Natural killer cell treated with Interleukin-12 subunit alpha and Interleukin-12 subunit beta and Interleukin-15 and Interleukin-18, amount 100 ng/mL, for 72 hours (primary cell): ENCODE data around the gene POLN. TPM values are rescaled to one million over a fixed set of nuclear protein-coding genes. Genes with fewer than 3 reads are reported as not detected.

Source experiments
- ATAC-seq, 2 donors: fragments of 150-1000 bp; cut with Tn5 transposase in 1 of 2; sonication (Bioruptor Pico), chemical (Tn5 transposase) in 1 of 2; 2 replicates each; pipeline ENCODE4 v1.10.0; 2021
- DNase-seq: peaks from one replicate; pipeline ENCODE4 v3.0.0; 2022; ENCODE audit warnings: low spot score
- H3K27ac Mint-ChIP-seq, 2 donors: 1 replicate in 1 of 2; 2 replicates in 1 of 2; pipeline ENCODE4 v1.8.0; 2022; ENCODE audit warnings: mixed read lengths in 2 of 2, mild to moderate bottlenecking in 1 of 2, moderate library complexity in 1 of 2
- H3K27me3 Mint-ChIP-seq, 2 donors: 1 replicate in 1 of 2; 2 replicates in 1 of 2; pipeline ENCODE4 v1.8.0; 2022; ENCODE audit warnings: mixed read lengths in 2 of 2
- H3K36me3 Mint-ChIP-seq: one replicate; pipeline ENCODE4 v1.8.0; 2022; ENCODE audit warnings: mixed read lengths
- H3K4me1 Mint-ChIP-seq, 2 donors: 1 replicate in 1 of 2; 2 replicates in 1 of 2; pipeline ENCODE4 v1.8.0; 2022; ENCODE audit warnings: low read depth in 2 of 2, mixed read lengths in 2 of 2, mild to moderate bottlenecking in 1 of 2
- H3K4me3 Mint-ChIP-seq: one replicate; pipeline ENCODE4 v1.8.0; 2022; ENCODE audit warnings: mixed read lengths
- H3K9me3 Mint-ChIP-seq: 2 replicates; pipeline ENCODE4 v1.8.0; 2022; ENCODE audit warnings: mixed read lengths
- total RNA-seq, 2 donors: library from RNA; stranded (reverse); gene quantifications; one replicate each; pipeline ENCODE4 v1.2.3, GENCODE V29; 2022

The POLN gene
- total RNA-seq, 2 donors from 2014 or later: 3.8 to 6.1 TPM

DNA sequence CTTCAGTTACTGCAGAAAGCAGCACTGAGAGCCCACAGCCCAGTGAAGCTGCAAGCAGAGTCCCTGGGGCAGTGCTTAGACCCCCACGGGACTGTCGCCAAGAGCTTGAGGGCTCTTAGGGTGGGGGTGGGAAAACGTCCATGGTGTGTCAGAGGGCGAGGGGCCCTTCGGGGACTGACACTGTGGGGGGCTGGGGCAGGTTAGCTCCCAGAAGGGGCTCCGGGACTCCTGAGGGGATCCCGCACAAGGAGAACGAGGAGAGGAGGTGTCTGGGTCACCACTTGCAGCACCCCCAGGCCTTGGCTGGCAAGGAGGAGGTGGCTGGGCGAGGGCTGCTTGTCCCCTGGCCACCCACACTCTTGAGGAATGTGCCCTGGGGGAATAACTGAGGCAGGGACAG lies 162.0 kb downstream of the POLN start:
- DNase-seq: no peak
- no peak overlapping the region for H3K27ac Mint-ChIP-seq

DNA sequence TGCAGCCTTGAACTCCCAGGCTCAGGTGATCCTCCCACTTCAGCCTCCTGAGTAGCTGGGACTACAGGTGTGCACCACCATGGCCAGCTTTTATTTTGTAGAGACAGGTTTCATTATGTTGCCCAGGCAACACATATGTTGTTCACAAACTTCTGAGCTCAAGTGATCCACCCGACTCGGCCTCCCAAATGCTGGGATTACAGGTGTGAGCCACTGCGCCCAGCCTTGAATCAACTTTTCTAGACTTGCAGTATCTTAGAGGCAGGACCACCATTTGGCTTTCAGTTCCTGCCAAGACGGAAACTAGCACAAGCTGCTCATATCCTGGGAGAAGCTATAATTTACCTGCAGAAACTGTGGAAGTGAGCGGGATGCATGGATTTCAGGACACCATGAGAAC lies 162.9 kb downstream of the POLN start:
- no peaks in the 10 kb centered on the region for H3K27me3 Mint-ChIP-seq
- no peaks in the 10 kb centered on the region for H3K9me3 Mint-ChIP-seq
- no peak overlapping the region for H3K27ac Mint-ChIP-seq
- DNase-seq: no peak
- no peaks in the 10 kb centered on the region for H3K4me1 Mint-ChIP-seq
- no peaks in the 10 kb centered on the region for H3K36me3 Mint-ChIP-seq
- ATAC-seq: no peak
- H3K4me3 Mint-ChIP-seq: no peak overlapping the region

More for the DNA sequence above, 162.0 kb downstream of the POLN start:
- H3K4me1 Mint-ChIP-seq: no peaks in the 10 kb centered on the region
- ATAC-seq: no peak
- no peak overlapping the region for H3K4me3 Mint-ChIP-seq
- no peaks in the 10 kb centered on the region for H3K9me3 Mint-ChIP-seq
- H3K36me3 Mint-ChIP-seq: no peaks in the 10 kb centered on the region
- peaks cover 3% of the 10 kb centered on the region in 2 donors for H3K27me3 Mint-ChIP-seq

DNA sequence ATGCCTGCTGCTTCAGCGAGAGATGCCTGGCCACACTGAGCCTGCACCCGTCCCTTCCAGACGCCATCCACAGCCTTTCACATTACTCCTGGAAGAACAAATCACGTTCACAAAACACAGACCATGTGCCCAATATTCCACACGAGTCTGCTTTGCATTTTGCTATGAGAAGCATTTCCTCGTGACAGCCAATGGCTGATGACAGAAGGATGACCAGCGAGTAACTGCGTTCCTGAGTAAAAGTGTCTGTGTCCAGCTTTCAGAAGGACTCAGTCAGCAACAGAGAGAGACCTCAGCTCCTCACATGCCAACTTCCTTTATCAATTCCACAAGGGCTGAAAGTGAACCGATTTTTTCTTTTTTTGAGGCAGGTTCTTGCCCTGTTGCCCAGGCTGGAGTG lies 163.3 kb downstream of the POLN start:
- Mint-ChIP-seq H3K27me3 (no peaks in the 10 kb centered on the region), H3K9me3 (no peaks in the 10 kb centered on the region), H3K4me1 (no peaks in the 10 kb centered on the region), H3K27ac (no peak overlapping the region), H3K4me3 (no peak overlapping the region), H3K36me3 (no peaks in the 10 kb centered on the region)
- ATAC-seq: no peak
- DNase-seq: no peak

DNA sequence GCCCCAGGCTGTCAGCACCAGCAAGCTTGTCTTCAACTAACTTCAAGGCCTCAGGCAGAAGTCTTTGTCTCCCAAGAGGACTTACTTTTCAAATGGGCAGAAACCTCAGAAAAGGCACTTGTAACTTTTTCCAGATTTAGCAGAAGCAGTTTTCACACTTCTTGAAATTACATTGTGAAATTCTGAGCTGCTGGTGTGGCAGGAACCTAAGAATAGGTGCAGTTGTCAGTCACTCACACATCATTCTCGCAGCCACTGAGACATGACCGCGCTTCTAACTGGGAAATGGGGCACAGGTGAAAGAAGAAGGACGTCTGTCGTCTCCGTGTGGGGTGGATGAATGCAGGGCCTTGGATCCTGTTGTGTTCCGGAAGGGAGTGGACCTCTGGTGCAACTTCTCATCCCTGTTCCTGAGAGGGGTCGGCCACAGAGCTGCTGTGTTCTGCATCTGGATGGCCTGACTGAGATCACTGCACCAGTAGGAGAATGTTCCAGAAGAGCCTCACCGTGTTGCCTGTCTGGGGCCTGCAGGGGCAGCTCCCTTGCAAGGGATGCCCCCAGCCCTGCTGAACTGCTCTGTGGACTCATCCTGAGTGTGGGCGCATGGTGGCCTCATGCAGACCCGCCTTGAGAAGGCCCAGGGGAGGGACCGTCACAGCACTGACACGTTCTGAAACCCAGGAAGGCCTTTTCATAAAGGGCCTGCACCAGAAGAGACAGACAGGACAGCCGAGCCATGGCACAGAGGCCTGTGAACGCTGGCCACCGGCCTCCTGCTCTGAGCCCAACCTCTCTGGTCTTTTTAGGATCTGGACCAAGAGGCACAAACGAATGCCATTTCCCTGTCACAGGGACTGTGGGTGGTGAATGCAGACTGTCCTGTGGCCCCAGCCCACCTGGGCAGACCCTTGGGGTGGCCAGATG lies 164.1 kb downstream of the POLN start:
- DNase-seq (no peak), ATAC-seq (peak in 1 of 2 donors; percentile 6)
- H3K4me1 Mint-ChIP-seq: no peaks in the 10 kb centered on the region

DNA sequence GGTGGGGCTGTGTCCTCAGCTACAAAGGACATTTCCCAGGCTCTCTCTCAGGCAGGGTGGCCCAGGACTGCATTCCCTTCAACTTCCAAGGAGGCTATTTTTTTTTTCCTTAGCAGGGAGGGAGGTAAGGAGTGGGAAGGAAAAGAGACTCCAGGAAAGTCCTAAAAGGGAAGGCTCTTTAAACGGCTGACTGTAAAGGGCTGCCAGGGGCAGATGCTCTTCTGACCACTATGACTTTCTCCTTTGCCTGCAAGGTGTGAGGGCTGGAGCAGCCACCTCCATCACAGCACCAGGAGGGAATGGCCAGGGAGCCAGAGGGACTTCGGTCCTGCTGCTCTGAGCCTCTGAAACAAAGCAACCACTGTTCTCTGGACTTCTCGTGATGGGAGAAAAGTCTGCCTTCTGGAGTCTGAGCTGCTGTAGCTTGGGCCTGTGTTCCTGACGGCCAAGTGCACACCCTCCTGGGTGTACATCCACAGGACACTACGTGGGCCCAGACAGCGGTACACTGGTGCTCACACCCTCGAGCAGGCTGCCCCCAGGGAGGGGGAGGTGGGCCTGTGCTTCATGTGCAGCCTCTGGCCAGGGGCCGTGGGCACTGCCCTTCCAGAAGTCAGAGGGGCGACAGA lies 164.9 kb downstream of the POLN start:
- DNase-seq (no peak), ATAC-seq (no peak)
- H3K4me1 Mint-ChIP-seq: no peaks in the 10 kb centered on the region
- no peak overlapping the region for H3K4me3 Mint-ChIP-seq
- H3K27ac Mint-ChIP-seq: no peak overlapping the region
- no peaks in the 10 kb centered on the region for H3K9me3 Mint-ChIP-seq
- H3K27me3 Mint-ChIP-seq: no peaks in the 10 kb centered on the region
- no peaks in the 10 kb centered on the region for H3K36me3 Mint-ChIP-seq

More for the DNA sequence above, 164.1 kb downstream of the POLN start:
- Mint-ChIP-seq H3K9me3 (no peaks in the 10 kb centered on the region), H3K27ac (no peak overlapping the region), H3K27me3 (no peaks in the 10 kb centered on the region), H3K4me3 (no peak overlapping the region), H3K36me3 (no peaks in the 10 kb centered on the region)

DNA sequence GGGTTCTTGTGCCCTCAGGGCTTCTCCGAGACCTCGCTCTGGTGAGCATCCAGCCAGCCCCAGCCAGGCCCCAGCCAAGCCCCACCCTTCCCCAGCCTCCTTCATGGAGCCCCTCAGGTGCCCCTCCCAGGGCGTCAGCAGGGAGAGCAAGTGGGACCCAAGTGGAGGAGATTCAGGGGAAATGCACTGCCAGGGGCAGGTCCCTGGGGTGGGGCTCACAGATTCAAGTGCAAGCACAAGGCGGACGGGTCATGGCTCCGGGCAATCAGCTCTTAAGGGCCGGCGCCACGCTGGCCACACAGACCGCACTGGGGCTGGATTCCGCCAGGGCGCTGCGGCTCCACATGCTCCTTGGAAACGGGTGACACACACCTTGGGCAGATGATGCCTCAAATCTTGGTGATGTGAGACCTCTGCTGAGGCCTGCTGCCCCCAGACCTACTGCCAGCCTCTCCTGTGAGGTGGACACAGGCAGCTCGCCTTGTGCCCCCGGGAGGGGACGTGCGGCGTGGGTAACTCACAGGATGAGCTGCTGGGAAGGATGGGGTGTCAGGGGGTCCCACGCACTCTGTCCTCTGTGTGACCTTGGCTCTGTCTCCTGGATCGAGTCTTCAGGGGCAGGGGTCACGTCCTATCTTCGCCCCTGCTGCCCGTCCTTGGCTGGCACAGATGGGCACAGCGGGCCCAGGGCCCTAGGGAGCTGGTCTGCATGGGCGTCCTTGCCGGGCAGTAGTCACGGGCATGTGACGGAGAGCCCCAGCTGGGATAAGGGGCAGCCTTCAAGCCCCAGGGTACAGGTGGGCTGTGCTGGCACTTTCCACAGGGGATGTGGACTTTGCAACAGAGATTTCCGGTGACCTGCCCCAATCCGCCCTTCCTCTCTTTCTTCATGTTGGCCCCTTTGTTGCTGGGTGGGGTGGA lies 165.7 kb downstream of the POLN start:
- Mint-ChIP-seq H3K9me3 (no peaks in the 10 kb centered on the region), H3K36me3 (no peaks in the 10 kb centered on the region), H3K27ac (no peak overlapping the region), H3K27me3 (no peaks in the 10 kb centered on the region), H3K4me3 (no peak overlapping the region), H3K4me1 (no peaks in the 10 kb centered on the region)
- DNase-seq (no peak), ATAC-seq (no peak)

DNA sequence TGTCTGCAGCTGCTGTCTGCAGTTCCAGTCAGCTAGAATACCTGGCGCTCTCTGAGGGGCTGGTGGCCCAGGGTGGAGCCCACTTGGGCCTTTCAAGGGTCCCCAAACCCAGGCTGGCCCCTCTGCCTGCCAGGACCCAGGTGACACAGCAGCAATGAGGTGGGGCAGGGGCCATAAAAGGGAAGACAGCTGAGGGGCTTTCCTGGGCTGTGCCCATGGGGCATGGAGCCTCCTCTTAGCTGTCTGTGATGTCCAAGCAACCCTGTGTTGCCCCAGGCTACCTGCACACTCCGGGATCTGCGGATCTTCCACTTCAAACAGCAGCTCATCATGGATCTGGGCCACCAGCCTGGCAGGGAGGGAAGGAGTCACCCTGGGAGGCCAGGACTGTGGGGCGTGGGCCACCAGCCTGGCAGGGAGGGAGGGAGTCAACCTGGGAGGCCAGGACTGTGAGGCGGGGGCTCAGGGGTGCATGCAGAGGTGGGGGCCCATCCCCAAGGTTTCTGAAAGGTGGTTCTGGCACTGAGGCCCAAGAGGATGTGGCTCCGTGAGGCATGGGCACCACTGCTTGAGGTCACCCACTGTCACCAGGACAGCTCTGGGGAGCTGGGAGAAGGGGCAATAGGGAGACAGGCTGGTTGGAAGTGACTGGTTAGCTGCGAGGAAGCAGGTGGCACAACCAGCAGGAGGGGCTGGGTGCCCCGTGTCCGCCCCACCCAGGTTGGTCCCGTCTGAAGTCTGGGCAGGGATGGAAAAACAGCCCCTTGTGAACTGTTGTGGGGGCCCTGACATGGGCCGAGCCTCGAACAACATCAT lies 166.5 kb downstream of the POLN start:
- Mint-ChIP-seq H3K4me1 (no peaks in the 10 kb centered on the region), H3K27me3 (no peaks in the 10 kb centered on the region), H3K27ac (no peak overlapping the region), H3K36me3 (no peaks in the 10 kb centered on the region), H3K4me3 (no peak overlapping the region), H3K9me3 (no peaks in the 10 kb centered on the region)
- DNase-seq (no peak), ATAC-seq (no peak)

DNA sequence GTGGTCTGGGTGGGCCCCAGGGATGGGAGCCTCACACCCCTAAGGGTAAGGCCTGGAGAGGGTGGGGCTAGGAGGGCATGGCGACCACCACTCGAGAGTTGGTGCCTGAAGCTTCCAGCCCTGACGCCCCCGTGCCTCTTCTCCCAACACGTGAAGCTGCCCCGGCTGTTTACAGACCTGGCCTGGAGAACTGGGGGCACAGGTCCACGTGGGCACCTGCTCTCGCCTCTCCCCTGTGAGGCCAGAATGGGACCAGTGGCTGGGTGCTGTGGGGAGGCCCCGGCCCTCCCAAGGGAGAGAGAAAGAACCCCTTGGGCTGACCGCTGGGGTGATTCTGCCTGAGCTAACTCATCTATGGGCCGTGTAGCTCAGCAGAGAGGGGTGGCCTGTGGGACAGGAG lies 167.3 kb downstream of the POLN start:
- Mint-ChIP-seq H3K9me3 (no peaks in the 10 kb centered on the region), H3K4me1 (no peaks in the 10 kb centered on the region), H3K4me3 (no peak overlapping the region), H3K27me3 (no peaks in the 10 kb centered on the region), H3K27ac (no peak overlapping the region), H3K36me3 (no peaks in the 10 kb centered on the region)
- ATAC-seq (no peak), DNase-seq (no peak)

DNA sequence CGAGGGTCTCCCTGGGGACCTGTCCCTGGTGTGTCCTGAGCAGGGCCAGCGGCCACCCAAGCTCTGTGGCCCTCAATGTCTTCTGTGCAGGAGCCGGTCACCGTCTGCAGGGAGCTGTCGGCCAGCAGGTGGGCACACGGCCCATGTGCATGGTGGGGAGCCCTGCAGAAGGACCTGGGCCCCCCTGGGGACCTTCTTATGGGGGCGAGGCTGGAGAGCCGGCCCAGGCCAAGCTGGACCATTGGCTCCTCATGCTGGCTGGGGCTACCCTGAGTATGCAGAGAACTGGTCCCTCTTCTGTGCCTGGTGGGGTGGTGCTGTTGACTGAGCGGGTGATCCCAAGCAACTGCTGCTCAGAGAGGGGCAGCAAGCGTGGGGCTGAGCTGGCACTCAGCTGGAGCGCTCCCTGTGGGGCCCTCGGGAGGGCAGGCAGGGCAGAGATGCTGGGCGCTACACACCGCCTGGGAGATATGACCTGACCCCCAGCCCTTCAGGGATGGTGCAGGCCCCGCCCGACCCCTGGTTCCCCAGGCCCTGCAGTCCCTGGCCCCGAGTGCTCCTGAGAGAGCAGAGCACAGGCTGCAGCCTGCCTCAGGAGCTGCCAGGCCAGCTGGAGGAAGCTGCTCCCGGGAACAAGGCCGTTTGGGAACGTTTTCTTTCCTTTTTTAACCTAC lies 168.0 kb downstream of the POLN start:
- no peaks in the 10 kb centered on the region for H3K36me3 Mint-ChIP-seq
- H3K9me3 Mint-ChIP-seq: no peaks in the 10 kb centered on the region
- ATAC-seq: peak in 1 of 2 donors; percentile 20
- no peak overlapping the region for H3K27ac Mint-ChIP-seq
- H3K4me3 Mint-ChIP-seq: no peak overlapping the region
- no peaks in the 10 kb centered on the region for H3K27me3 Mint-ChIP-seq
- DNase-seq: no peak
- H3K4me1 Mint-ChIP-seq: no peaks in the 10 kb centered on the region

DNA sequence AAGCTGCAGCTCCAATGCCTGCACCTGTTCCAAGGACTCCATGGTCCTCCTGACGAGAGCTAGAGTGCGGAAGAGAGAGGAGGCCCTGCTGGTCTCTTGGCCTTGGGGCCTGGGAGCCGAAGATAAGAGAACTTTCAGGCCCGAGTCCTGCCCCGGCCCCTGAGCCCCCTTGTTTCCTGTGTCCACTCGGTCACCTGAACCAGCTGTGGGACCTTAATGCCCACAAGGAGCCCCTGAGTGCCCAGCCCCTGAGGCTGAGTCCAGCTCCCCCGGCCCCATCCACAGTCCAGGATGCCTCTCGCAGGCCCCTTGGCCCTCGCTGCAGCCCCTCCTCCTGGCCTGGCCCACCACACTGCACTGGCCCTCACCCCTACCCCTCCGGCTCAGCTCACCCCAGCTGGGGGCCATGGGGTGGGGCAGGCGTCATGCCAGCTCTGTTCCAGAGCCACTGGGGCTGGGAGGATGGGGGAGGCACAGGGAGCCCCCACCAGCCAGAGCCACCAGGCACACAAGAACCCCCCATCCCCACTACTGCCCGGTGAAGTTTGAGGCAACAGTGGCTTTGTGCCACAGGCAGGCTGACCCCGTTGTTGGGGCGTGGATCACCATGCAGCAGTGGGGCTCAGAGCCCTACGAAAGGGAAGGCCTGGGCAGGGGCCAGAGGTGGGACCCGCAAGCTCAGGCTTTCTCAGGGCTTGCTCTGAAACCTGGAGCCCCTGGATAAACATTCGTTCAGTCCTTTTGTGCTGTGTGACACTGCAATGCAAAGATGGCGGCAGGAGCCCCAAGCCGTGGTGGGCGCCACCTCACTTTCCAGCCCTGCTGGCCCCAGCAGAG lies 168.7 kb downstream of the POLN start:
- Mint-ChIP-seq H3K36me3 (no peaks in the 10 kb centered on the region), H3K27ac (no peak overlapping the region), H3K9me3 (no peaks in the 10 kb centered on the region), H3K4me3 (no peak overlapping the region), H3K27me3 (no peaks in the 10 kb centered on the region), H3K4me1 (no peaks in the 10 kb centered on the region)
- no peak for ATAC-seq
- DNase-seq: no peak

DNA sequence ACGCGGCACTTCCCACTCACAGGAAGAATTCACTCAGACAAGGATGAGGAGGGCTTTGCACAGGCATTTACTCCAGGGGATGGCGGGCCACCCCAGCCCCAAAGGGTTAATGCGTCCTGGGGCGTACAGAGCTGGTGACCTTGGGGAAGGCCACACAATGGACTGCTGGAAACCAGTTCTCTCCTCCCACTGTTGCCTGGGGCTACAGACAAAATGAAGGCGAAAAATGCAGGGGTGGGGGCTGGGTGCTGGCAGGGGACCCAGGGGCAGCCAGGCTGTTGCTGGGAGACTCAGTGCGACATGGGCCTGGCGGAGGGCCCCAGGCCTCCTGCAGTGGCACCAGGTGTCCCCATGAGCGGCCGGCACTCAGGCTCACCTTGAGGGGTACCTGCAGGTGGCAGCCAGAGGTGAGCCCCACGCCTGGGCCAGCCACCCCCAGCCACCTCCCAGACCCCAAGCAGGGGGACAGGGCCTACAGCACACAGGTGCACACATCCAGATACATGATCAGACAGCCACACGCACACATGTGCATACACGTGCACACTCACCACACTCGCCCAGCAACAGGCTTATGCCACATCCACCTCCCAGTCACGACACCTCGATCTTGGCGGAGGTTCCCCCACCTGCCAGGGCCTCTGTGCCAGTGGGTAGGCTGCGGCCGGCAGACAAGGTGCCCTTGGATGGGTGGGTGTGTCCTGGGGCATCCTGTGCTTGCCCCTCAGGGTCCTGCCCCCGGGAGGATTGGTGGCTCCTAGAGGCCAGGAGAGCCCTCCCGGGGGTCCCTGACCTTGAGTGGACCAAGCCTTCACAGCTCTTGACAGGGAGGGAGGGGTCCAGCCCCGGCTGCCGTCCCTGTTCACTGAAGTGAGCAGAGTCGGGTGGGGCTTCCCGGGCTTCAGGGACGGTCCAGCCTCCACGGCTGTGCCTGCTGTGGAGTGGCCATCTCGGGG lies 169.7 kb downstream of the POLN start:
- no peaks in the 10 kb centered on the region for H3K27me3 Mint-ChIP-seq
- no peaks in the 10 kb centered on the region for H3K4me1 Mint-ChIP-seq
- H3K36me3 Mint-ChIP-seq: no peaks in the 10 kb centered on the region
- H3K4me3 Mint-ChIP-seq: no peak overlapping the region
- no peak overlapping the region for H3K27ac Mint-ChIP-seq
- no peaks in the 10 kb centered on the region for H3K9me3 Mint-ChIP-seq
- ATAC-seq (no peak), DNase-seq (peak; percentile 56)
